GM20000 (cell line): ENCODE measurements around the gene SRP9.
"Not testable (repeated sequence)": the region's sequence is repeated elsewhere in the genome, so short reads cannot be mapped to it uniquely, and the experiment has no call there.

Experiments used
- DNase-seq: peaks from one replicate; pipeline ENCODE4 v3.0.0; 2012; ENCODE audit warnings: low spot score
- TF ChIP-seq, protein P1 (sequence below): IDR thresholded peaks from 2 replicates; pipeline ENCODE4 v1.5.1; 2012; ENCODE audit warnings: mild to moderate bottlenecking, control low read depth; ENCODE audit errors: extremely low read depth, missing control alignments

The SRP9 gene

DNA sequence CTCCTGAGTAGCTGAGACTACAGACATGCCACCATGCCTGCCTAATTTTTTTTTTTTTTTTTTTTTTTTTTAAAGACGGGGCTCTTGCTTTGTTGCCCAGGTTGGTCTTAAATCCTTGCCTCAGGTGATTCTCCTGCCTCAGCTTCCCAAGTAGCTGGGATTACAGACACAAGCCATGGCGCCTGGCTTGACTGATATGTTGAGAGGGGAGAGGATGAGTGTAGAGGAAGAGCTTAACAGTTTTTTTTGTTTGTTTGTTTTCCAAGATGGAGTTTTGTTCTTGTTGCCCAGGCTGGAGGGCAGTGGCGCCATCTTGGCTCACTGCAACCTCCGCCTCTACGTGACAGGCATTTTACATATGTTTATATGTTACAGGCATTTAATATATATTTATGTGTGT is 2.5 kb downstream of the SRP9 start:
- TF ChIP-seq, protein P1, sequence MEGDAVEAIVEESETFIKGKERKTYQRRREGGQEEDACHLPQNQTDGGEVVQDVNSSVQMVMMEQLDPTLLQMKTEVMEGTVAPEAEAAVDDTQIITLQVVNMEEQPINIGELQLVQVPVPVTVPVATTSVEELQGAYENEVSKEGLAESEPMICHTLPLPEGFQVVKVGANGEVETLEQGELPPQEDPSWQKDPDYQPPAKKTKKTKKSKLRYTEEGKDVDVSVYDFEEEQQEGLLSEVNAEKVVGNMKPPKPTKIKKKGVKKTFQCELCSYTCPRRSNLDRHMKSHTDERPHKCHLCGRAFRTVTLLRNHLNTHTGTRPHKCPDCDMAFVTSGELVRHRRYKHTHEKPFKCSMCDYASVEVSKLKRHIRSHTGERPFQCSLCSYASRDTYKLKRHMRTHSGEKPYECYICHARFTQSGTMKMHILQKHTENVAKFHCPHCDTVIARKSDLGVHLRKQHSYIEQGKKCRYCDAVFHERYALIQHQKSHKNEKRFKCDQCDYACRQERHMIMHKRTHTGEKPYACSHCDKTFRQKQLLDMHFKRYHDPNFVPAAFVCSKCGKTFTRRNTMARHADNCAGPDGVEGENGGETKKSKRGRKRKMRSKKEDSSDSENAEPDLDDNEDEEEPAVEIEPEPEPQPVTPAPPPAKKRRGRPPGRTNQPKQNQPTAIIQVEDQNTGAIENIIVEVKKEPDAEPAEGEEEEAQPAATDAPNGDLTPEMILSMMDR, result no peak
- no peak for DNase-seq

- TF ChIP-seq, protein P1, result no peak
- no peak for DNase-seq
Measured at GRCh38 chr1:225780630-225781029, 3.0 kb downstream of the SRP9 start.

DNA sequence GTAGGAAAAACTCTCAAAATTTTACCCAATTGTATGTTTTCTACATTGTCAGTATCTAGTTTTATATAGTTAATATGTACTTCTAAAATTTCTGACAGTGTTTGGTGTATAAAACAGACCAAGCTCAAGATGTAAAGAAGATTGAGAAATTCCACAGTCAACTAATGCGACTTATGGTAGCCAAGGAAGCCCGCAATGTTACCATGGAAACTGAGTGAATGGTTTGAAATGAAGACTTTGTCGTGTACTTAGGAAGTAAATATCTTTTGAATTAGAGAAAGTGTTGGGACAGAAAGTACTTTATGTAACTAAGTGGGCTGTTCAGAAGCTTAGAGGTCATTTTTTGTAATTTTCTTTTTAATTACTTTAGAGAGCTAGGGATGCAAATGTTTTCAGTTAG is 11.5 kb downstream of the SRP9 start:
- not testable (repeated sequence) for DNase-seq

- DNase-seq, result no peak
- TF ChIP-seq, protein P1, result no peak
Measured at GRCh38 chr1:225794954-225795353, 17.3 kb downstream of the SRP9 start.

- not testable (repeated sequence) for DNase-seq
Measured at GRCh38 chr1:225796097-225796496, 18.5 kb downstream of the SRP9 start.

DNA sequence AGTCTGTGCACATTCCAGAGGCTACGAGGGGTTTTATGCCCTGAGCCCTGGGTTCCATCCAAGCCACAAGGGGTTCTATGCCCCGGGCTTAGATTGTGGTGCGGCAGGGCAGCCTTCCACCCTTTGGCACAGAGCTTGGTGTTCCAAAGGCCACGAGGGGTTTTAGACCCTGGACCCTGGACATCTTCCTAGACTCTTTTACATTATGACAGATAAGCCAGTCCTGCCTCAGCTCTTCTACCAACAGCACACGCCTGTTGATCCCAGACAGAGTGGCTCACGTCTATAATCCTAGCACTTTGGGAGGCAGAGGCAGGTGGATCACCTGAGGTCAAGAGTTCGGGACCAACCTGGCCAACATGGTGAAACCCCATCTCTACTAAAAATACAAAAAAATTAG is 23.5 kb downstream of the SRP9 start:
- DNase-seq, result not testable (repeated sequence)

DNA sequence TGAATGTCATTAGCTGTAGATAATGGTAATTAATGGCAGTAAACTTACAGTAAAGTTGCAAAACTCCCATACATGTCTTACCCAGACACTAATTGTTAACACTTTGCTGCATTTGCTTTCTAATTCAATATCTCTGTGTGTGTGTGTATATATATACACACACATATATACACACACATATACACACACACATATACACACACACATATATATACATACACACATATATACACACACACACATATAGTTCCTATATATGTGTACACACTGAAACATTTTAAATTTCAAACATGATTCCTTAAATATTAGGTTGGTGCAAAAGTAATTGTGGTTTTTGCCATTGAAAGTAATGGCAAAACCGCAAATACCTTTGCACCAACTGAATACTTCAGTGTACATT is 28.6 kb downstream of the SRP9 start:
- DNase-seq, result no peak
- TF ChIP-seq, protein P1, result no peak

GRCh38 chr1:225806736-225807135 is 29.1 kb downstream of the SRP9 start:
- DNase-seq, result not testable (repeated sequence)

DNA sequence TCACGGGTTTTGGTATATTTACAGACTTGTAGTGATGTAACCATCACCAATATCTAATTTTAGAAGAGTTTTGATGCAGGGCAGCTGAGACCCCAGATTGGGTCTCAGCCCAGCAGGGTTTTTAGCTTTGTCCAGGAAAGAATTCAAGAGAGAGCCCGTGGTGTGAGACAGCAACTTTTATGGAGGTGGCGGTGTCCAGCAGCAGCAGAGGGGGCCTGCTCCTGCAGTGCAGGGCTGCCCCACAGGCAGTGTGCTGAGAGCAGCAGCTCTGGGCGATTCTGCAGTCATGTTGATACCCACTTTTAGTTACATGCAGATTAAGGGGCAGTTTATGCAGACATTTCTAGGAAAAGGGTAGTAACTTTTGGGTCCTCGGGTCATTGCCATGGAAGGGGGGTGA is 30.5 kb downstream of the SRP9 start:
- TF ChIP-seq, protein P1, result no peak
- DNase-seq, result no peak

DNA sequence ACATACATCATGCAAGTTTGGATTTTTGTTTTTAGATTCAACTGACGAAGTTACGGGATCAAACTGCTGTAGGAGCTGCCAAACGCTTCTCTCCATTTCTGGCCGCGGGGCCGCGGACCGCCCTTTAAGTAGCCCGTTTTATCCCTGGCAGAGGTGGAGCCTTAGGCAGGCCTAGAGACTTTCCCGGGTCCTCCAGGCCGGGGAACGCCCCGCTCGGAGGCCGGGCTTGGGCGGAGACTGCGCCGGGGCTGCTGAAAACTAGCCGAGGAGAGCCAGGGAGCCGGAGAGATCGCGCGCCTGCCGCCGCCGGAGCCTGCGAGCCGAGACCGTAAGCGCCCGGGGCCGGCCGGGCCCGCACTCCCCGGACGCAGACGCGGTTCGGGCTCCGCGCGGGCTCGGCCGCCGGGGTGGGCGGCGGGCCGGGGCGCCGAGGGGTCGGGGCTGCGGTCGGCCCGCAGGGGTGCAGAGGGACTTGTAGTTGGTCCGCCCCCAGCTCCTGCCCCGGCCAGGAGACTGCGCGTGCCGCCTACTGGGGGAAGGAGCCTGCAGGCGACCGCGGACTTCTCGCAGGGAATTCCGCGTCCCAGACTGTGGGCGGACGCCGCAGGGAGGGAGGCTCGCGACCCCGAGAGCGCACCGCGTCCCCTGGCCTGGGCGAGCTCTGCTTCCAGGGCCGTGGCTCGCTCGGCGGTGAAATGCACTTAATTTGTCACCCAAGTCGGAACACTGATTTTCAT is 32.4 kb downstream of the SRP9 start, which contains the start of gene EPHX1:
Gene EPHX1 (plus strand): TSS at position 283 of the 737 bp plus-strand sequence. CDS start 18,606 bp downstream, outside the sequence.
- TF ChIP-seq, protein P1, result peak; percentile 23
- peak; percentile 94 for DNase-seq

- not testable (repeated sequence) for DNase-seq
Measured at GRCh38 chr1:225810579-225811538, 33.2 kb downstream of the SRP9 start.
